HepG2 (cell line): ENCODE results near the gene RFC1. TPM values are rescaled to one million over a fixed set of nuclear protein-coding genes. Genes with fewer than 3 reads are reported as not detected.

ENCODE experiments used
- ARID2 ChIP-seq: sonication (generic); formaldehyde crosslinking; IDR thresholded peaks from 2 replicates; pipeline ENCODE4 v1.8.1; 2022; ENCODE audit warnings: mild to moderate bottlenecking, missing genetic modification reagents, borderline replicate concordance
- ARID5B ChIP-seq: IDR thresholded peaks from 2 replicates; pipeline ENCODE4 v1.4.0; 2020; ENCODE audit warnings: mild to moderate bottlenecking, missing genetic modification reagents
- EHMT2 ChIP-seq: fragments of 200-600 bp; sonication (generic); IDR thresholded peaks from 2 replicates; pipeline ENCODE4 v1.7.0; 2017; ENCODE audit warnings: antibody characterized with exemption, low read depth, low read length, borderline replicate concordance
- EZH2 ChIP-seq: conservative IDR thresholded peaks from 2 replicates; pipeline ENCODE4 v1.6.1; 2012; ENCODE audit warnings: mild to moderate bottlenecking, low read depth, low read length, moderate library complexity
- FLYWCH1 ChIP-seq: sonication (generic); formaldehyde crosslinking; IDR thresholded peaks from 2 replicates; pipeline ENCODE4 v1.8.1; 2023; ENCODE audit warnings: mild to moderate bottlenecking, missing genetic modification reagents
- FOXK1 ChIP-seq: sonication (generic); formaldehyde crosslinking; IDR thresholded peaks from 2 replicates; pipeline ENCODE4 v1.4.0; 2020; ENCODE audit warnings: low read depth, missing genetic modification reagents, borderline replicate concordance
- GPBP1L1 ChIP-seq: sonication (generic); formaldehyde crosslinking; IDR thresholded peaks from 2 replicates; pipeline ENCODE4 v1.5.0; 2020; ENCODE audit warnings: mild to moderate bottlenecking, missing genetic modification reagents
- HMGA1 ChIP-seq: sonication (generic); formaldehyde crosslinking; conservative IDR thresholded peaks from 2 replicates; pipeline ENCODE4 v1.4.0; 2020; ENCODE audit warnings: missing genetic modification reagents
- HNF4A ChIP-seq: sonication (generic); formaldehyde crosslinking; IDR thresholded peaks from 2 replicates; pipeline ENCODE4 v1.4.0; 2020; ENCODE audit warnings: missing genetic modification reagents
- IRX3 ChIP-seq: sonication (generic); formaldehyde crosslinking; IDR thresholded peaks from 2 replicates; pipeline ENCODE4 v1.8.1; 2023; ENCODE audit warnings: mild to moderate bottlenecking, low read depth, missing genetic modification reagents, borderline replicate concordance
- MAFK ChIP-seq, 2 experiments: IDR thresholded peaks in 1 of 2; conservative IDR thresholded peaks in 1 of 2; 2 replicates each; pipeline ENCODE4 v1.6.1; 2011; ENCODE audit warnings: improper control_type of control experiment in 2 of 2, low read length in 2 of 2
- MTA3 ChIP-seq: sonication (generic); formaldehyde crosslinking; IDR thresholded peaks from 2 replicates; pipeline ENCODE4 v1.4.0; 2020; ENCODE audit warnings: missing genetic modification reagents
- SAFB2 ChIP-seq: sonication (generic); formaldehyde crosslinking; IDR thresholded peaks from 2 replicates; pipeline ENCODE4 v1.5.1; 2020; ENCODE audit warnings: missing genetic modification reagents, low read depth, mild to moderate bottlenecking, borderline replicate concordance
- SMC3 ChIP-seq: IDR thresholded peaks from 2 replicates; pipeline ENCODE4 v1.6.1; 2011; ENCODE audit warnings: low read length, improper control_type of control experiment
- SSRP1 ChIP-seq: IDR thresholded peaks from 2 replicates; pipeline ENCODE4 v1.6.1; 2016; ENCODE audit warnings: control low read depth
- STAT5B ChIP-seq: sonication (generic); formaldehyde crosslinking; IDR thresholded peaks from 2 replicates; pipeline ENCODE4 v1.4.0; 2020; ENCODE audit warnings: missing genetic modification reagents
- THAP11 ChIP-seq: IDR thresholded peaks from 2 replicates; pipeline ENCODE4 v1.6.1; 2016; ENCODE audit warnings: missing biosample characterization, missing genetic modification reagents
- ZFP91 ChIP-seq: sonication (generic); formaldehyde crosslinking; IDR thresholded peaks from 2 replicates; pipeline ENCODE4 v1.9.0; 2022; ENCODE audit warnings: missing genetic modification reagents, mild to moderate bottlenecking, borderline replicate concordance
- ZNF230 ChIP-seq: sonication (generic); formaldehyde crosslinking; IDR thresholded peaks from 2 replicates; pipeline ENCODE4 v1.4.0; 2020; ENCODE audit warnings: mild to moderate bottlenecking, missing genetic modification reagents
- ZNF562 ChIP-seq: sonication (generic); formaldehyde crosslinking; IDR thresholded peaks from 2 replicates; pipeline ENCODE4 v1.8.0; 2022; ENCODE audit warnings: missing genetic modification reagents, borderline replicate concordance
- polyA plus RNA-seq, 8 experiments: library from polyadenylated mRNA; depleted of rRNA in 3 of 8; stranded (reverse) in 7 of 8; unstranded in 1 of 8; fragments of >200 nt; fragmentation: Illumina TruSeq in 4 of 8; extraction: Trizol in 4 of 8; gene quantifications; 2 replicates each; pipeline versions ENCODE4 v1.2.1 to v1.2.3, GENCODE V29; 2011 to 2016; ENCODE audit warnings: low read depth in 4 of 8, missing spikeins in 1 of 8, mixed read lengths in 1 of 8; ENCODE audit not compliant: insufficient read depth in 1 of 8
- total RNA-seq, 5 experiments: library from RNA; depleted of rRNA; stranded (reverse); fragments of >200 nt; fragmentation: Illumina TruSeq; extraction: Trizol; gene quantifications; 2 replicates each; pipeline ENCODE4 v1.2.3, GENCODE V29; 2016; ENCODE audit warnings: low read depth in 1 of 5

The RFC1 gene
- total and polyA plus RNA-seq, 2 of the 13 experiments (the other 11 are each of a cell fraction or from before 2014, with no cell fraction given), result 15.9 to 78.8 TPM

- TF ChIP-seq IRX3, result peak; percentile 98
- no peak for TF ChIP-seq SMC3
- peak; percentile 86; the same call in 1 of the 2 replicates for TF ChIP-seq FOXK1 (CRISPR knock-in tag)
- TF ChIP-seq HMGA1 (CRISPR knock-in tag), result no peak
- peak; percentile 98 for TF ChIP-seq ZNF230 (CRISPR knock-in tag)
- TF ChIP-seq ARID5B (CRISPR knock-in tag), result peak; percentile 70
- TF ChIP-seq HNF4A, result peak; percentile 24; the same call in 1 of the 2 replicates
- no peak; the same call in 1 of the 2 replicates for TF ChIP-seq SAFB2 (CRISPR knock-in tag)
- no peak for TF ChIP-seq EHMT2
- TF ChIP-seq FLYWCH1 (CRISPR knock-in tag), result peak; percentile 97
- no peak for TF ChIP-seq MAFK (conservative IDR thresholded peaks at IDR 0.05 in 1 of 2, IDR thresholded peaks at IDR 0.05 in 1 of 2; ENCODE audit: low read length in 2 of 2)
- TF ChIP-seq MTA3, result no peak
- peak; percentile 88 for TF ChIP-seq THAP11
- TF ChIP-seq EZH2, result no peak
- no peak for TF ChIP-seq SSRP1
- TF ChIP-seq STAT5B, result peak; percentile 65; the same call in 1 of the 2 replicates
- no peak for TF ChIP-seq GPBP1L1 (CRISPR knock-in tag)
- TF ChIP-seq ZNF562 (CRISPR knock-in tag), result peak; percentile 81; the same call in 1 of the 2 replicates
- peak; percentile 21; the same call in 1 of the 2 replicates for TF ChIP-seq ARID2 (CRISPR knock-in tag)
- TF ChIP-seq ZFP91, result peak; percentile 93
Observed at GRCh38 chr4:39365830-39366771, at the start of gene RFC1 (continued).
